Stimulated activated naive CD4-positive, alpha-beta T cell treated with Interleukin-2 at 50 U/mL for 16 hours (primary cell): ENCODE data around the gene BTBD9.

ENCODE experiments used
- DNase-seq: peaks from one replicate; lab custom pipeline; 2025; lab: John Stamatoyannopoulos, UW

BTBD9 gene

DNA sequence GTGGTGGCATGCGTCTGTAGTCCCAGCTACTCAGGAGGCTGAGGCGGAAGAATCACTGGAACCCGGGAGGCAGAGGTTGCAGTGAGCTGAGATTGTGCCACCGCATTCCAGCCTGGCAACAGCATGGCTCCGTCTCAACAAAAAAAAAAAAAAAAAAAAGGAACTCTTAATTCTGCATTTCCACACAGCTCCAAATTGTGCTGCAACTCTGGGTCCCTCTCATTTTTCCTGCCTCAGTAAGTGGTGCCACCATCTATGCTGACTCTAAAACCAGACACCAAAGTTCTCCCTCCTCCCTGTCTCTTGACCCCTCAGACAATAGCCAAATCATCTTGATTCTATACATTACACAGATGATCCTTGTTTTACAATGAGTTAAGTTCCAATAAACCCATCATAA, 133.9 kb downstream of the BTBD9 start:
- DNase-seq = no peak

DNA sequence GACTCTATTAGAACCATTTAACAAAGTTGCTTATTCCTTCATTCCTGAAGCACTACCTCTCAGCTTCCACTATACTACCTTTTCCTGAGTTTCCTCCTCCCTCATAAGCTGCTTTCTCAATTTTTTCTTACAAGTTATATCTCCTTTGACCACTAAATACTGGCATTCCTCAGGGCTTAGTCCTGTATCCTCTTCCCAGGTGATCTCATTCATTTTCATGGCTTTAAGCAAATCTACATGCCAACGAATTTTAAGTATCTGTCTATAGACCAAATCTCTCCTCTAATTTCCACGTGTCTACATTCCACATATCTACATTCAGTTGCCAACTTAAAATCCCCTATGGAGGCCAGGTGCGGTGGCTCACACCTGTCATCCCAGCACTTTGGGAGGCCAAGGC, 134.7 kb downstream of the BTBD9 start:
- DNase-seq = no peak

DNA sequence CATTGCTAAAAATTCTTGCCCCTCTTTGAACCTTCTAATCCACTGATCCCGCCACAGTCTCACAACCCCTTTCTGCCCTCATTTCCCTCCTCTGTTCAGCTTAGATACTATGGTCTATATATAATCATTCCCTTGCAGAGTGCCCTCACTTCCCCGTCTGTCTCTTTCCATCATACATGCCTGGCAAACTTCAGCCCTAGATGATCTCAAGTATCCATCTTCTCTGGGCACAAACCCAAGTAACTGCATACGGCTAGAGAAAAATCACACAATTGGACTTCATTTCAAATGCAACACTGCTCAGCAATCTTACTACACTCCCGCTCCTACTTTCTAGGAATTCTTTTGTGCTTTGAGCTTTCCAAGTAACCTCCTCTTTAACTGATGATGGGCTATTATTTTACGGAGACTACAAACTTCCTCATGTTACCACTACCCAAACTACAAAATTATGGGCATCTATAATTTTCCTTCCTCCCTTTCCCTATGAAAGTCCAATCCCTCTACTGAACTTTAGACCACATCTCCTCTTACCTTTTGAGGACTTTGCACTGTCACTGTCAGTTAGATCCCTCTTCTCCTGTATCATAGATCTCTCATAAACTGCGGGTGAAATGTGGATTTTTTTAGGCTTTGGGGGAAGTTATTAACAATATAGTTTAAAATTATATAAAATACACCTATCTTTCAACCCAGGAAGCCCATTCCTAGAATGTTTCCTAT, 135.6 kb downstream of the BTBD9 start:
- DNase-seq = no peak

DNA sequence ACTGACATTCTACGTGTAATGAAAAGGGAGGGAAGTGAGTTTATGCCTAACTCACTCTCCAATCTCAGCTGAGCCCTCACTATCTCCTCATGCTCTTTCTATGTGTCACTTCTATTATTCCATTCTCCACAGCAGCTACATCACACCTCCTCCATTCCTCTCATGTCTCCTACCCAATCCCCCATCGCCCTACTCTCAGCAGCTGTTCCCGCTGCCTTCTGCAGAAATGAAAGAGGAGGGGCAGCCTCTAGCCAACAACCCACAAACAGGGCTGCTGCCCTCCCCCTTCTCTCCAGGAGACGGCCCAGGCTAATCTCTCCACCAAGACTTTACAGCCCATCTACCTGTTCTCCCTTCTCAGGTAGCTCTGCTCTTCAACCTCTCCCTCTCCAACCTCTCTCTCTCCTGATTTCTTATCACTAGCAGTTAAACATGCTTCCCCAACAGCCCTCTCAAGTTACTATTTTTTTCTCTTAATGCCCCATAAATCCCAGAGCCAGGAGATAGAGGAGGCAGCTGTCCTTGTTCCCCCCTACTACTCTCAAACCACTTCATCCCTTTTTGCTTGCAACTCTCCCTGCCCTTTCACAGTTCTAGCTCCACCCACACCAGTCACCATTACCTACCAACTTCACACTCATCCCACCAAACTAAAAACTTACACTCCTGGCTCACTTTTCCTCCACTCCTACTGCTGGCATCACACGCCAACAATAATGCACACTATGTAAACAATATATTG, 136.5 kb downstream of the BTBD9 start:
- DNase-seq = no peak

DNA sequence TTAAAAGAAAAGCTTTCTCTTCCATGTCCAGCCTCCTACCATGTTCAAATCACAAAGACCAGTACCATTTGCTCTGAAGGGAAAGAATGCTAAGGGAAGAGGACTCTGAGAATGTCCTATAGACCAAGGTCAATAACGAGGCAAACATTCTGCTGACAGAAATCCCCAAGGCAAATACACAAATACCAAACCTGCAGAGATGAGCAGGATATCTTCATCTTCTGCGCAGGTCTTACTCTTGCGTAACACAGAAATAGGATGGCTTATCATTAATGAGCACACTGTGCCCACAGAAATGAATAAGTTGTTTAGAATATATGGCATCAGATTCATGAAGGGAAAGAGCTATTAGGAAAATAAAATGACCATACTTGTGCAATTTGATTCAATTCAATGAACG, 137.3 kb downstream of the BTBD9 start:
- DNase-seq = no peak

DNA sequence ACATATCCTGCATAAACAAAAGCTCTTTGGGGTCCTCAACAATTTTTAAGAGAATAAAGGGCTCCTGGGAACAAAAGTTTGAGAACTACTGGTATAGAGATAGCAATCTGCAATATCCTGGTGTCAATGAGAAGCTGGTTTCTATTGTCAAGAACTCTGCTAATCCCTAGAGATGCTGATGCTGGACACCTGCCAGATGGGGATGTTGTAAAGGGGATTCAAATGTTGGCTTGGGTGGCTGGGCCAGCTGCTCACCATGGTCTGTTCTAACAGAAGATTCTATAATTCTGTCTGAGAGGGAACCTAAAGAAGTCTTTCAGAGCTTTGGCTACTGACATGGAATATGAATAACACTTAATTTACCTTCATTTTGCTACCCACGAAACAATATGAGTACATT, 137.8 kb downstream of the BTBD9 start:
- DNase-seq = no peak

DNA sequence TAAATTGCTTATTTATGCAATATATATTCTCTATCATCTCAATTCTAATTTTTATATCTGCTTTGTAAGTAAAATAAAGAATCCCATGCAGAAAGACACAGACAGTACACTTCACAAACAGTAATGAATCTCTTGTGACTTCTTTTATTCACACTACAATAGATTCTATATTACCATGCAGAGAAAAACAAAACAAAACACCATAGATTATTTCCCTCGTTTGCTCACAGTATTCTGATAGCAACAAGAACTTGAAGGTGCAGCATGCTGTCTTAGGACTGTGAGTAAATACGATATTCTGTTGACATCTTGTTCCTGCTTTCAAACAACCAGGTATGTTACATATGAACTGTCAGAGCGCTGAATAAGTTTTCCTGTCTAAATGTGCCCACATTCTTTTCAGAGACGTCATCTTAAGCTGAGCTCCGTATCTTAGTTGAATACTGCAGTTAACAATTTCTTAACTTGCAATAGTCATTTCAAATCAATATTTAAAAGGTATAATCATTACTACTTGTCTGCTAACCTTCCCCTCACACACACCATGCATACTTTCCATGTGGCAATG, 140.1 kb downstream of the BTBD9 start:
- DNase-seq = no peak

DNA sequence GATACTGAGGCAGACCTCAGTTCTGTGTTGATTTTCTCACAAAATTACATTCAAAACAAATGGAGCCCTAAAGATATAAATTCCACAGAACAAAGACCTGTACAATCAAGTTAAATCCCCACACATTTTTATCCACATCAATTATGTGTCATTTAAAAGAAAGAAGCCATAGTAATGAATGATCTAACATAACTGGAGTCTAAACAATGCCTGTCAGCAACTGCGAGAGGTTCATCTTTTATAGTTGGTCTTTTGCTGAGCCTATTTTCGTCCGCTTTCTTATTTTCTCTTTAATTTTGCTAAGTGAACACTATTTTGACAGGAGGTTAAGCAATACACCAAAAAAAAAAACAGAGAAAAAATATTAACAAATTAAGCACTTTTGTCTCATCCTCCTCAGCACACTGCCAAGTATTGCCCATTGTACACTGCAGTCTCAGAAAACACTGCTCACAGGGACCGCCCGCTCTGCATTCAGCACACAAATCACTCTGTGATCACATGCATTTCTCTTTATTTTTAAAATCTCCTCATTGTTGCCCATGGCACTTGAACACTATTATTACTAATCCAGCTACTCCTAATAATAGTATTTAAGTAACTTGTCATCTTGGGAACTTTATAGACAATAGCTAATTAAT, 140.8 kb downstream of the BTBD9 start:
- DNase-seq = no peak

DNA sequence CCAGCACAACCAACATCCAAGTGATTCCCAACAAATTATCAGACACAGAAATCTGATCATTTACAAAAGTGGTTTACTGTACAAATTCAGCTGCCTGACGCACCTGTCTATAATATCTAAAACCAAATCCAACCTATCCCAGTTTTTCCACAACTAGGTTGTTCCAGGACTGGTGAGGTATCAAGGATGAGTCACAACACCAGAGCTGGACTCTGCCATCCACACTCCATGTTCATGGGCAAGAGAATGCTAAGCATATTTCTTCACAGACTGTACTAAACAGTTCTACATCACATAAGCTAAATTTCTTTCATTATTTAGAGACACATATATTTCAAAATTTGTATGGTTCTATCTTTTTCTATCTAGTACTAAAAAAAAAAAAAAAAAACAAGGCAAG, 141.6 kb downstream of the BTBD9 start:
- no peak for DNase-seq

DNA sequence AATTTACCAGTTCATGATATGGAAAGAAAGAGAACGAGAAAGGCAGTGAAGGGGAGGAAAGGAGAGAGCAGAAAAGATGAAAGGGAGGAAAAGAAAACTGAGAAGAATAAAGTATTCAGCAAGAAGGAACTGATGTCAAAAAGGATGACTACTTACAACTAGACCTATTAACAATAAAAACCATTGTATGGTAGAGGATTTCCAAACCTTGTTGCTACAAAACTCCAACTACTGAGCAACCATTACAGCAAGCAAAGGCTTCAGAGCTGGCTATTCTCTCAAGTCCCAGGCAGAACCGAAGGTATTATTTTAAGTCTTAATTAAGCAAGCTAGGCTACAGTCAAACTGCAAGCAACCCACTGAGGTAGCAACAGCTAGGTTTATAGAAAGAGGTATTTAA, 142.2 kb downstream of the BTBD9 start:
- no peak for DNase-seq

DNA sequence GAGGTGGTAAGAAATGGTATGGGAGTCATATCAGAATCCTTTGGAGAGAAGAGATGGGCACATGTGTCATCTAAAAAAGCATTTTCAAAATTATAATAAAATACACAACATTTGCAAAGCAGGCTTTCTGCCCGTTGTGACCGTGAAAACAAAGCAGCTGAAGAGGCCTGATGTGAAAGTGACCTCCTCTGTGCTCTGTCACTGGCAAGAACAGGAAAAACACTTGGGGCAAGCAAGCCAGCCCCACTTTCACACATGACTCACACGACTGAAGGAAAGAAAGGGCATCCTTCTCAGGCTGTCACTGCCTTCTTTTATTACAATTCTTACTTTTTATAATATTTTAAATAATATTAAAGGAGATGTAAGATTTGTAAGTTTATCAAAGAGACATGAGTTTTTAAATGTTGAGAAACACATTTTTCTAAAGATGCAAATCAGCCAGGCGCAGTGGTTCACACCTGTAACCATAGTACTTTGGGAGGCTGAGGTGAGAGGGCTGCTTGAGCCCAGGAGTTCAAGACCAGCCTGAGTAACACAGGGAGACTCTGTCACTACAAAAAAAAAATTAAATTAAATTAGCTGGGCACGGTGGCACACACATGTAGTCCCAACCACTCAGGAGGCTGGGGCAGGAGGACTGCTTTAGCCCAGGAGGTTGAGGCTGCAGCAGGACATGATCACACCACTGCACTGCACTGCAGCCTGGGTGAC, 143.7 kb downstream of the BTBD9 start:
- DNase-seq = peak; percentile 15

DNA sequence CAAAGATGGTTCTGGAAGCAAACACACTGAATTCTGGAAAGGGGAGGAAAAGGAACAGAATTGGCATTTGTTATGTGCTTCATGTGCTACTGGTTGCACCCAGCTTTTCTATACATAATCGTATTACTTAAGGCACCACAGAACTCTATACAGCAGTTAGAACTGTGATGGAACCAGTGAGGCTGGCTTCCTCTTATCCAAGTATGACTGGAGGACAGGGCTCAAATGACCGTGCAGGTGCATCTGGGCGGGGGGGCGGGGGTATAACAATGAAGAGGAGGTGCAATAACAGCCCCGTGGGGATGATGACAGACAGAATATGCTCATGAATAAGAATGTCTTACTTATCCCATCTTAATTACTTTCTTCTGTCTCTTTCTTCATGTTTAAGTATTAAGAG, 144.2 kb downstream of the BTBD9 start:
- DNase-seq = no peak

DNA sequence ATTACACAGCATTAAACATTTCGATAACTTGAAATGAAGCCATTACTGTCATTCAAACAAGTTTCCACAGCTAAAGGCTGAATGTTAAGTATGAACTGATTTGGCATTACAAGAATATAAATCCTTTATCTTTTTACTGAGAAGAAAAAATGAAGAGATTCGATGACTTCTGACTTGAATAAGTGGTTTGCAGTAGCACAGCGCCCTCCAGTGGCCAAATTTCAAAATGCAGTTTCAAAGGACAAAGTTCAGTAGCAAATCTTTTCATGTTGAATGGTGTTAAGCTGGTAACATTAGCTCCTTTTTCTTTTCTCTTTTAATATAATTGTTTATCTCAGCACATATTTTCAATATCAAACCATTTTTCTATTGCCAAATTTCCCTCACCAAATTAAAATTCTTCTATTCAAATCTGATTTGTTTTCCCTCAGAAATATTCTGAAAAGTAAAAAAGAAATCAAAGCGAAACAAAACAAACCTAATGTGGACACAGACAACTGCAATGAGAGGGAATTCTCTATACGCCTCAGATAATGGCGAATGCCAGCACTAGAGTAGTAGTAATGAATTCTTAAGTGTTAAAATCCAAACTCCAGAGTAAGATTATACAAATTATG, 145.7 kb downstream of the BTBD9 start:
- peak; percentile 69 for DNase-seq

DNA sequence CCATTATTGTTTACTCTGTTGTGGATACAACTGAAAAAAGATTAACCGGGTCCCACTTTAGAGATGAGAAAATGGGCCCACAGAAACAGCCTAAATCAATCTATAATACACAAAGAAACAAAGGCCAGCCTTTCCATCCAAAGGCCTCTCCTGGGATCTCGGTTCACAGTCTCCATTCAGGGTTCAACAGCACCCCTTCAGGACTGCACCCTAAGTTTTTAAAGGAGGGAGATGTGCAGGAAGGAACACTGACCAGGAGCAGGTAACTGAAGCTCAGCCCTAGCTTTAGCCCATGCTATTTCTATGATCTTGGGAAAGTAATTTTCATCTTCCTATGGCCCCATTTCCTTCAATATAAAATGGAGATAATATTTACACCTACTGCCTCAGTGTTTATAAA, 147.7 kb downstream of the BTBD9 start:
- DNase-seq = no peak

DNA sequence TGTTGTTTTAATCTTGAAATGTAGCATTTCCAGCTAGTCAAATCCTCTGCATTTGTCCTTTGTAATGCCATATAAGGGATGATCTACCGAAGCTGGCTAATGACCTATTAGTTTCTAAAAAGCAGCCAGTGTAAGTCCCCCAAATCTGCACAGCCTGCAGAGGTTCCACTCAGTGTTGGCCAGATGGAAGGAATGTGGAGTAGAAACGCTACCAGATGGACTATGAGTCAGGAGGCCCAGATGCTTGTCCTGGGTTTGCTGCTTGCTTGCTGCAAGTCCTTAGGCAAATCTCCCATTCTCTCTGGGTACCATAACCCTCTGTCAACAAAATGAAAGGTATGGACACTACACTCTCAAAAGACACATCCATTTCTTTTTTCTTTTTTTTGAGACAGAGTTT, 149.8 kb downstream of the BTBD9 start:
- no peak for DNase-seq

DNA sequence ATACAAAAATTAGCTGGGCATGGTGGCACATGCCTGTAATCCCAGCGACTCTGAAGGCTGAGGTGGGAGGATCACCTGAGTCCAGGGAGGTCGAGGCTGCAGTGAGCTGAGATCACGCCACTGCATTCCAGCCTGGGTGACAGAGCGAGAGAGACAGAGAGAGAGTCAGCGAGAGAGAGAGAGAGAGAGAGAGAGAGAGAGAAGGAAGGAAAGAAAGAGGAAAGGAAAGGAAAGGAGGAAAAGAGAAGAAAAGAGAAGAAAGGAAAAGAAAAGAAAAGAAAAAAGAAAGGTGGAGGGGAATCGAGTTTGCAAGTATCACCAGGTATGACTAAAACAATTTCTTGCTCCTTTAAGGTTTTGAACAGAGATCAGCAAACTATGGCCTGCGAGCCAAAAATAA, 152.3 kb downstream of the BTBD9 start:
- no peak for DNase-seq

DNA sequence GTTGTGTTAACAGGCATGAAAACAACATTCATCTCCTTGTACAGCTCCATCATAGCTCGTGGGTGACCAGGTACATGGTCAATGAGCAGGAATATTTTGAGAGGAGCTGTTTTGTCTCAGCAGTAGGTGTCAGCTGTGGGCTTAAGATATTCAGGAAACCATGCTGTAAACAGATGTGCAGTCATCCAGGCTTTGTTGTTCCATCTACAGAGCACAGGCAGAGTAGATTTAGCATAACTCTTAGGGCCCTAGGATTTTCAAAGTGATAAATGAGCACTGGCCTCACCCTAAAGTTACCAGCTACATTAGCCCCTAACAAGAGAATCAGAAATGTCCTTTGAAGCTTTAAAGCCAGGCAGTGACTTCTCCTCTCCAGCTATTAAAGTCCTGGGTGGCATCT, 154.2 kb downstream of the BTBD9 start:
- no peak for DNase-seq

DNA sequence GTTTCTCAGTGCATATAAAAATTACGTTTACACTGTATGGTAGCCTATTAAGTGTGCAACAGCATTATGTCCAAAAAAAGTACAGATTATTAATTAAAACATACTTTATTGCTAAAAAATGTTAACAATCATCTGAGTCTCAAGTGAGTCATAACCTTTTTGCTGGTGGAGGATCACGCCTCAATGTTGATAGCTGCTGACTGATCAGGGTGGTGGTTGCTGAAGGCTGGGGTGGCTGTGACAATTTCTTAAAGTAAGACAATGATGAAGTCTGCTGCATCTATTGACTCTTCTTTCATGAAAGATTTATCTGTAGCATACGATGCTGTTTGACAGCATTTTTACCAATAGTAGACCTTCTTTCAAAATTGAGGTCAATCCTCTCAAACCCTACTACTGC, 155.1 kb downstream of the BTBD9 start:
- no peak for DNase-seq

DNA sequence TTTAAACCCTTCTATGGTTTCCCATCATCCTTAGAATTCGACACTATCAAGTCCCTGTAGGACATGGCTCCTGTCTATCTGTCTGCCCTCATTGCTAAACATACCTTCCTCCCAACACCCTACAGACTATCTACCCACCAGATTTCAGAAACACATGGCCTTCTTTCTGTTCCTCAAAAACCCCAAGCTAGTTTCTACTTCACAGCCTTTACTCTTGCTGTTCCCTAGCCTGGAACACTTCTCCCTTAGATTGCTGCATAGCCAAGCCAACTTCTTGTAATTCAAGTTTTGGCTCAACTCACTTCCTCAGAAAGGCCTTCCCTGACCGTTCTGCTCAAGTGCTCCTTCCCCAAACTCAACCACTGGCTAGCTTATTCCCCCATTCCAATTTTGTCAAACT, 156.2 kb downstream of the BTBD9 start:
- DNase-seq = no peak

DNA sequence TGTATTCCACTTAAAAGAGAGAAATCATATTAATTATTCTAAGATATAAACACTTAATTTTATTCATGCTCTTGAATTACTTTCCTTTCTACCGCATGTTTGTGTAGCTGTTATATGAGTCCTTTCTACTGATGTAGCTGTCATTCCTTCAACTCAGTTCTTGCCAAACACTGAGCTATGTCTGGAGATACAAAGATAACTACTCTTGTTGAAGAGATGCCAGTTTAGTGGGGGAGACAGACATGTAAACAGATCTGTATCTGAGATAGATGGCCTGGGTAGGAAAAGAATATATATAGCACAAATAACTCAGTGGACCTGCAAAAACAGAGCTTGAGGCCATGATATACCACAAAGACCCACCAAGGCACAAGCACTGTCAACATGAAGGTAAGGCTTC, 157.3 kb downstream of the BTBD9 start:
- DNase-seq = no peak

DNA sequence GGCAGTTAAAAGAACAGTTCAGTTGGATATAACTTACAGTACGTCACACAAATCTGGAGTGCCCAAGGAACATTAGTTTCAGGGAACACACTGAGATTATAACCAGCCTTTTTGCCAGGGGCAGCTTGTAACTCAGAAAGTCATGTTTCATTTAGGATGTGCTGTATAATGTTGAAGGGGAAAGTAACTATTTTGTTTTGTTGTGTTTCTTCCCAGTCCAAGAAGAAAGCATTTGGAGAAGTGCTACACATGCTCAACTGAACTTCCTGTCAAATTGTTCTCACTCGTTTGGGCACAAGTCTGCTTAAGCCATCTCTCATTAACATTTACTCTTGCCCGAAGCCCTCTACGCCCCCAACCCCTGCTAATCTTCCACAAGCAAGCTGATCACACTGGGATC, 157.9 kb downstream of the BTBD9 start:
- no peak for DNase-seq
